Measurements from ENCODE around the gene CATSPERD. TPM values are rescaled to one million over a fixed set of nuclear protein-coding genes. Genes with fewer than 3 reads are reported as not detected.
A peak's percentile ranks its signal among the peaks of the same experiment; 100 is the strongest.
"Not testable (repeated sequence)": the region's sequence is repeated elsewhere in the genome, so short reads cannot be mapped to it uniquely, and the experiment has no call there.

The CATSPERD gene
- total RNA-seq, 4 donors from 2014 or later: not detected

GRCh38 chr19:5683177-5683886 is 37.1 kb upstream of the CATSPERD start:
- 82 to 83% methylated on average over 10 of the region's 10 CpGs for WGBS, 2 donors
- no peak for DNase-seq (ENCODE audit: low spot score in 2 of 2)
- no peak overlapping the region for H3K4me3 ChIP-seq (ENCODE audit: low read depth, poor library complexity, severe bottlenecking)
- TF ChIP-seq CTCF (IDR thresholded peaks at IDR 0.05) (no peak), POLR2A (IDR thresholded peaks at IDR 0.05) (no peak)
- intact Hi-C loops (cut with DNase I; ENCODE audit: low total_unique reads): loop anchor here (10.0 kb wide), 1 partner anchor 639 kb away; no protein-coding TSS in a partner anchor

- intact Hi-C loops (cut with DNase I; ENCODE audit: low total_unique reads): loop anchor here (10.0 kb wide), 1 partner anchor 640 kb away; no protein-coding TSS in a partner anchor
- no peak for DNase-seq (ENCODE audit: low spot score in 2 of 2)
- no peak overlapping the region for H3K4me3 ChIP-seq (ENCODE audit: low read depth, poor library complexity, severe bottlenecking)
- no peak for TF ChIP-seq CTCF (IDR thresholded peaks at IDR 0.05)
- TF ChIP-seq POLR2A (IDR thresholded peaks at IDR 0.05): no peak
- WGBS, 2 donors: 87 to 88% methylated on average over 16 to 22 of the region's 22 CpGs
Measured at GRCh38 chr19:5684694-5685430, 35.6 kb upstream of the CATSPERD start.

GRCh38 chr19:5686326-5686646 is 34.2 kb upstream of the CATSPERD start:
- intact Hi-C loops (cut with DNase I; ENCODE audit: low total_unique reads): loop anchor here (10.0 kb wide), 1 partner anchor 641 kb away; no protein-coding TSS in a partner anchor
- WGBS, 2 donors: 41 to 42% methylated on average over 14 to 16 of the region's 16 CpGs
- no peak overlapping the region for H3K4me3 ChIP-seq (ENCODE audit: low read depth, poor library complexity, severe bottlenecking)
- TF ChIP-seq POLR2A (IDR thresholded peaks at IDR 0.05) (no peak), CTCF (IDR thresholded peaks at IDR 0.05) (no peak)
- no peak for DNase-seq (ENCODE audit: low spot score in 2 of 2)

GRCh38 chr19:5686647-5687359 is 33.6 kb upstream of the CATSPERD start:
- peak overlapping the region; percentile 13 for H3K4me3 ChIP-seq (ENCODE audit: low read depth, poor library complexity, severe bottlenecking)
- intact Hi-C loops (cut with DNase I; ENCODE audit: low total_unique reads): loop anchor here (10.0 kb wide), 1 partner anchor 642 kb away; no protein-coding TSS in a partner anchor
- WGBS, 2 donors: 1 to 2% methylated on average over 20 to 58 of the region's 59 CpGs
- no peak for TF ChIP-seq POLR2A (IDR thresholded peaks at IDR 0.05)
- peak in 1 of 3 donors; percentile 42 for TF ChIP-seq CTCF (IDR thresholded peaks at IDR 0.05)
- DNase-seq (ENCODE audit: low spot score in 2 of 2): peak; percentile 96 to 100

- DNase-seq (ENCODE audit: low spot score in 2 of 2): no peak
- no peak overlapping the region for H3K4me3 ChIP-seq (ENCODE audit: low read depth, poor library complexity, severe bottlenecking)
- TF ChIP-seq CTCF (IDR thresholded peaks at IDR 0.05) (no peak), POLR2A (IDR thresholded peaks at IDR 0.05) (no peak)
- intact Hi-C loops (cut with DNase I; ENCODE audit: low total_unique reads): loop anchor here (10.0 kb wide), 1 partner anchor 643 kb away; no protein-coding TSS in a partner anchor
- WGBS, 2 donors: 42 to 65% methylated on average over 20 to 56 of the region's 76 CpGs
Measured at GRCh38 chr19:5687360-5688198, 32.9 kb upstream of the CATSPERD start.

- intact Hi-C loops (cut with DNase I; ENCODE audit: low total_unique reads): loop anchor here (10.0 kb wide), 1 partner anchor 644 kb away; no protein-coding TSS in a partner anchor
Measured at GRCh38 chr19:5688262-5688881, 32.1 kb upstream of the CATSPERD start.

More at GRCh38 chr19:5688262-5688881, 32.1 kb upstream of the CATSPERD start:
- not testable (repeated sequence) for H3K4me3 ChIP-seq (ENCODE audit: low read depth, poor library complexity, severe bottlenecking); DNase-seq (ENCODE audit: low spot score in 2 of 2)
- 89 to 90% methylated on average over 13 of the region's 13 CpGs for WGBS, 2 donors
